Fibroblast of lung (primary cell): Measurements from ENCODE around the gene CYP1A2. TPM values are rescaled to one million over a fixed set of nuclear protein-coding genes. Genes with fewer than 3 reads are reported as not detected.

Experiments
- DNase-seq, 2 donors: peaks; one replicate each; pipeline versions ENCODE4 v3.0.0 to v3.0.0-alpha.2; 2010; ENCODE audit warnings: low read depth in 2 of 2
- H2AFZ ChIP-seq: 2 replicates; pipeline ENCODE4 v1.5.1; 2012; ENCODE audit warnings: low read length, control low read depth, inconsistent platforms
- H3K27ac ChIP-seq: 2 replicates; pipeline ENCODE4 v1.5.1; 2011; ENCODE audit warnings: low read length, control low read depth; ENCODE audit not compliant: insufficient read depth
- H3K27me3 ChIP-seq: 2 replicates; pipeline ENCODE4 v1.5.1; 2011; ENCODE audit warnings: mild to moderate bottlenecking, low read length; ENCODE audit not compliant: control insufficient read depth, insufficient read depth
- H3K36me3 ChIP-seq: 2 replicates; pipeline ENCODE4 v1.5.1; 2011; ENCODE audit warnings: low read length; ENCODE audit not compliant: control insufficient read depth, insufficient read depth
- H3K4me1 ChIP-seq: 2 replicates; pipeline ENCODE4 v1.5.1; 2011; ENCODE audit warnings: low read length; ENCODE audit not compliant: control insufficient read depth, insufficient read depth; ENCODE audit errors: extremely low read depth
- H3K4me2 ChIP-seq: 2 replicates; pipeline ENCODE4 v1.5.1; 2011; ENCODE audit warnings: low read length, control low read depth; ENCODE audit not compliant: insufficient read depth; ENCODE audit errors: extremely low read depth
- H3K4me3 ChIP-seq, 4 experiments: fragments of 200-600 bp in 1 of 4; sonication (generic) in 1 of 4; replicated peaks in 1 of 4; 2 replicates each; pipeline ENCODE4 v1.5.1; 2011 to 2016; ENCODE audit warnings: low read length in 4 of 4, low read depth in 3 of 4, mild to moderate bottlenecking in 3 of 4, control low read depth in 2 of 4, inconsistent platforms in 1 of 4, mixed read lengths in 1 of 4; ENCODE audit not compliant: insufficient read depth in 1 of 4; ENCODE audit errors: control extremely low read depth in 1 of 4
- H3K79me2 ChIP-seq: 2 replicates; pipeline ENCODE4 v1.5.1; 2012; ENCODE audit warnings: mild to moderate bottlenecking, low read length, inconsistent platforms; ENCODE audit not compliant: control insufficient read depth, insufficient read depth
- H3K9ac ChIP-seq: 2 replicates; pipeline ENCODE4 v1.5.1; 2011; ENCODE audit warnings: mild to moderate bottlenecking, low read length, control low read depth; ENCODE audit not compliant: insufficient read depth
- H3K9me3 ChIP-seq: 2 replicates; pipeline ENCODE4 v1.5.1; 2012; ENCODE audit warnings: low read depth, low read length; ENCODE audit not compliant: control insufficient read depth, insufficient read depth
- H4K20me1 ChIP-seq: 2 replicates; pipeline ENCODE4 v1.5.1; 2011; ENCODE audit warnings: low read length; ENCODE audit not compliant: control insufficient read depth, insufficient read depth; ENCODE audit errors: extremely low read depth
- EZH2 ChIP-seq: IDR thresholded peaks from 2 replicates; pipeline ENCODE4 v1.5.1; 2012; ENCODE audit warnings: low read length, control low read depth, mild to moderate bottlenecking; ENCODE audit errors: missing control alignments
- polyA plus RNA-seq, 2 donors: library from polyadenylated mRNA; depleted of rRNA in 1 of 2; stranded (reverse) in 1 of 2; unstranded in 1 of 2; fragments of >200 nt; gene quantifications; 2 replicates each; pipeline ENCODE4 v1.2.1, GENCODE V29; 2011 to 2012; ENCODE audit warnings: missing spikeins in 1 of 2
- total RNA-seq: library from RNA; depleted of rRNA; stranded (reverse); fragments of >200 nt; gene quantifications from 2 replicates; pipeline ENCODE4 v1.2.1, GENCODE V29; 2014
- TF ChIP-seq, protein P1 (sequence below), 2 donors: IDR thresholded peaks in 1 of 2; conservative IDR thresholded peaks in 1 of 2; 1 replicate in 1 of 2; 2 replicates in 1 of 2; pipeline ENCODE4 v1.5.1; 2011 to 2012; ENCODE audit warnings: low read length in 2 of 2, control low read depth in 1 of 2, inconsistent platforms in 1 of 2, low read depth in 1 of 2, mild to moderate bottlenecking in 1 of 2

Gene CYP1A2
- total and polyA plus RNA-seq, 2 donors (not counting 1 experiment from before 2014, with no cell fraction given) = not detected

DNA sequence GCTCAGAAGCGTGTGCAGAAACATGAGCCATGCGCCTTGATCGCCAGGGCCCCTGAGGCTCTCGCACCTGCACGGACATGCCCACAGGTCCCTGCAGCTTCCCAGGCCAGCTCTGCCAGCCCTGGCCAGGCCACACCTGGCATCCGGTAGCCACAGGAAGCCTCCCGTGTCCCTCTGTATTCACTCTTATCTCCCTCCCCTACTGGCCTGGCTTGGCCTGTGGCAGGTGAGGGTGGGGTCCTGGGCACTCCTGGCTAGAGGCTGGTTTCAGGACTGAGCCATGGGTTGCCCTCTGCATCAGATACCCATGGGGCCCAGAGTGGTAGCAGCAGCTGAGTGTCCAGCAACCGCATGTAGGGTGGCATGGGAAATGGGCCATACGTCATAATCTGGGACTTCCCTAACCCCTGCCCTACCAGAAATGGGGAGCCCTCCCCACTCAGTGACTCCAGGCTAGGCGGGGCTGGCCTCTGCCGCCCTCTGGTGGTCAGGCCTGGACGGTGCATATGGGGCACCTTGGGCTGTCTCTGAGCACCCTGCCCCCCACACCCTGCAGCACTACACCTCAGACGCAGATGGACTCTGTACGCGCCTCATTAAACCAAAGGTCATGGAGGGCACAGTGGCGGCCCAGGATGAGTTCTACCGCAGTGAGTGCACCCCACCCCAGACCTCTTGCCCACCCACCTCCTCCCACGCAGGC, 51.4 kb downstream of the CYP1A2 start:
- peaks cover 12% of the 10 kb centered on the region for H3K79me2 ChIP-seq
- no peaks in the 10 kb centered on the region for H3K9me3 ChIP-seq
- H3K4me1 ChIP-seq = peaks cover 3% of the 10 kb centered on the region
- no peak overlapping the region for H3K9ac ChIP-seq
- H3K27ac ChIP-seq = no peak overlapping the region
- H3K36me3 ChIP-seq = peaks cover 26% of the 10 kb centered on the region
- no peak overlapping the region for H3K4me3 ChIP-seq
- no peak overlapping the region for H3K4me2 ChIP-seq
- no peaks in the 10 kb centered on the region for H3K27me3 ChIP-seq
- TF ChIP-seq, protein P1, sequence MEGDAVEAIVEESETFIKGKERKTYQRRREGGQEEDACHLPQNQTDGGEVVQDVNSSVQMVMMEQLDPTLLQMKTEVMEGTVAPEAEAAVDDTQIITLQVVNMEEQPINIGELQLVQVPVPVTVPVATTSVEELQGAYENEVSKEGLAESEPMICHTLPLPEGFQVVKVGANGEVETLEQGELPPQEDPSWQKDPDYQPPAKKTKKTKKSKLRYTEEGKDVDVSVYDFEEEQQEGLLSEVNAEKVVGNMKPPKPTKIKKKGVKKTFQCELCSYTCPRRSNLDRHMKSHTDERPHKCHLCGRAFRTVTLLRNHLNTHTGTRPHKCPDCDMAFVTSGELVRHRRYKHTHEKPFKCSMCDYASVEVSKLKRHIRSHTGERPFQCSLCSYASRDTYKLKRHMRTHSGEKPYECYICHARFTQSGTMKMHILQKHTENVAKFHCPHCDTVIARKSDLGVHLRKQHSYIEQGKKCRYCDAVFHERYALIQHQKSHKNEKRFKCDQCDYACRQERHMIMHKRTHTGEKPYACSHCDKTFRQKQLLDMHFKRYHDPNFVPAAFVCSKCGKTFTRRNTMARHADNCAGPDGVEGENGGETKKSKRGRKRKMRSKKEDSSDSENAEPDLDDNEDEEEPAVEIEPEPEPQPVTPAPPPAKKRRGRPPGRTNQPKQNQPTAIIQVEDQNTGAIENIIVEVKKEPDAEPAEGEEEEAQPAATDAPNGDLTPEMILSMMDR (conservative IDR thresholded peaks at IDR 0.05 in 1 of 2, IDR thresholded peaks at IDR 0.05 in 1 of 2; ENCODE audit: low read depth in 1 of 2, low read length in 2 of 2) = peak; percentile 86 to 98
- no peak for TF ChIP-seq EZH2
- H4K20me1 ChIP-seq = no peaks in the 10 kb centered on the region
- DNase-seq = peak; percentile 25 to 60
- no peak overlapping the region for H2AFZ ChIP-seq

- H3K9ac ChIP-seq = no peak overlapping the region
- peaks cover 3% of the 10 kb centered on the region for H3K4me1 ChIP-seq
- no peak for DNase-seq
- no peak for TF ChIP-seq EZH2
- TF ChIP-seq, protein P1 (conservative IDR thresholded peaks at IDR 0.05 in 1 of 2, IDR thresholded peaks at IDR 0.05 in 1 of 2; ENCODE audit: low read depth in 1 of 2, low read length in 2 of 2) = no peak
- H3K4me3 ChIP-seq = no peak overlapping the region
- H3K27ac ChIP-seq = no peak overlapping the region
- peaks cover 26% of the 10 kb centered on the region for H3K36me3 ChIP-seq
- no peak overlapping the region for H3K4me2 ChIP-seq
- no peaks in the 10 kb centered on the region for H4K20me1 ChIP-seq
- no peak overlapping the region for H2AFZ ChIP-seq
- peaks cover 8% of the 10 kb centered on the region for H3K79me2 ChIP-seq
- no peaks in the 10 kb centered on the region for H3K9me3 ChIP-seq
- no peaks in the 10 kb centered on the region for H3K27me3 ChIP-seq
These were observed 52.0 kb downstream of the CYP1A2 start for GRCh38 chr15:74800559-74801094.

DNA sequence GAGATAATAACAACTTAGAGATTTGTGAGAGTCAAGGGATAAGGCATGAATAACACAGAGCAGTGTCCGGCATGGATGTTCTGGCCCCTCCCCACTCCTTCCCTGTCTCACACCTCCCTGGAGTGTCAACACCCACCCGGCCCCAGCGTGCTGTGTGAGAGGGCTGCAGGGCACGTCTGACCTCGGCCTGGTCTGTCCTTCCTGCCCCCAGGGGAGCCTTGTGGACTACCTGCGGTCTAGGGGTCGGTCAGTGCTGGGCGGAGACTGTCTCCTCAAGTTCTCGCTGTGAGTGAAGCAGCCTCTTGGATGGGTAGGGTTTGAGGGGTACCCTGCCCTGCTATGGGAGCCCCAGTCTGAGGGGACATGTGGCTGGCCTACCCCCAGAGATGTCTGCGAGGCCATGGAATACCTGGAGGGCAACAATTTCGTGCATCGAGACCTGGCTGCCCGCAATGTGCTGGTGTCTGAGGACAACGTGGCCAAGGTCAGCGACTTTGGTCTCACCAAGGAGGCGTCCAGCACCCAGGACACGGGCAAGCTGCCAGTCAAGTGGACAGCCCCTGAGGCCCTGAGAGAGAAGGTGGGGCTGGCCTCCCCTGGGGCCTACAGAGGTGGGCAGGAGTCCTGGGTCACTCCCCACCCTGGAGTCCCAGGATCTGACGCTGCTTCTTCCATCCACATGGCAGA, 52.8 kb downstream of the CYP1A2 start:
- Histone ChIP-seq H3K27ac (no peak overlapping the region), H4K20me1 (no peaks in the 10 kb centered on the region), H2AFZ (no peak overlapping the region), H3K9me3 (no peaks in the 10 kb centered on the region), H3K36me3 (peaks cover 26% of the 10 kb centered on the region), H3K9ac (no peak overlapping the region), H3K4me1 (peaks cover 3% of the 10 kb centered on the region), H3K27me3 (no peaks in the 10 kb centered on the region), H3K4me2 (no peak overlapping the region), H3K4me3 (no peak overlapping the region), H3K79me2 (peaks cover 6% of the 10 kb centered on the region)
- no peak for TF ChIP-seq EZH2
- TF ChIP-seq, protein P1 (conservative IDR thresholded peaks at IDR 0.05 in 1 of 2, IDR thresholded peaks at IDR 0.05 in 1 of 2; ENCODE audit: low read depth in 1 of 2, low read length in 2 of 2) = no peak
- DNase-seq = no peak
